HG03442 (cell line): ENCODE results near the gene CLASP2.

Source experiments
- ATAC-seq: cut with Tn5 transposase; IDR thresholded peaks from one replicate; pipeline ENCODE4 v1.9.1; 2021; ENCODE audit warnings: mild to moderate bottlenecking, moderate library complexity; ENCODE audit not compliant: unreplicated experiment

Gene CLASP2

GRCh38 chr3:33639889-33640288, 78.2 kb downstream of the CLASP2 start:
- no peak for ATAC-seq

DNA sequence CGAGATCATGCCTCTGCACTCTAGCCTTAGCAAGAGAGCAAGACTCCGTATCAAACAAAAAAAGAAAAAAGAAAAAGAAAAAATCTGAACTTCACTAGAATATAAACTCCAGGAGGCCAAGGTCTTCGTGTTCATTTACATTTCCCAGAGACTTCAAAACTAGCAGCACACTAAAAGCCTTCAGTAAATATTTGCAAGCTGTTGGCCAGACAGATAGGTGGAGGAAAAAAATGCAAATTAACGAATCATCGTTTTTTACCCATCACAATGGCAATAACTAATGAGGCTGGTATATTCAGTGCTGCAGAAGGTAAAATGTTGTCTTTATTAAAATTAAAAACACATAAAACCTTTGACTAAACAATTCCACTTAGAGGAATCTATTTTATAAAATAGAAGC, 80.6 kb downstream of the CLASP2 start:
- ATAC-seq: no peak

GRCh38 chr3:33636125-33636850, 81.8 kb downstream of the CLASP2 start:
- no peak for ATAC-seq

GRCh38 chr3:33634262-33634661, 83.8 kb downstream of the CLASP2 start:
- no peak for ATAC-seq

DNA sequence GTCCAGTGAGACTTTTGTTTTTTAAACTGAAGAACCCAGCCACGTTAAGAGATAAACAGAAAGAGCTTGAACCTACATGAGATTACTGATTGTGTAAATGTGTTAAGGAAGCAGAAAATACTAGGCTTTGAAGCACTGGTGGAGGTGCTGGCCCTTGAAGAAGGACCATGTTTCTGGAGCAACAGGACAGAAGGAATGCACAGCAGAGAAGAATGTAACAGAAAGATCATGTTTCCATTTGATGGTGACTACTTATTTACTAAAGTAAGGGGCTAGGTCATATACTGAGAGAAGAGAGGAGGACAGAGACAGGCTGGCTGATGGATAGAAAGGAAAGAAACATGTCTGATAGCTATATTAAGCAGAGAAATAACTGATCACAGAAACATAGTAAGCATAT, 88.8 kb downstream of the CLASP2 start:
- ATAC-seq: no peak

DNA sequence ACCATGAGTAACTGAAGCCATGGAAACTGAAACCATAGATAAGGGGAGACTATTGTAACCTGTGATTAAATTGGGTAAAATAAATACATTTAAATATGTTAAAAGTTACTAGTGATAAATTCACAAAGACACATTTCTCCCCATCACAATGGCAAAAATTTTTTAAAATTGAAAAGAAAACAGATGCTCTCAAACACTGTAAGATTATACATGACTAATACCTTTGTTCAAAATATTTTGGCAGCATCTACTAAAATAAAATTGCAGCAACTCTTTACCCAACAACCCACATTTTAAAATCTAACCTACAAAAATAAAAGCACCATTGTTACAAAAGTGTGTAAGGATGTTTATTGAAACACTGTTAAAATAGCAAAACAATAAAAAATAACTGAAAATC, 93.3 kb downstream of the CLASP2 start:
- no peak for ATAC-seq

- ATAC-seq: no peak
Measured at GRCh38 chr3:33613041-33613440, 105.0 kb downstream of the CLASP2 start.

- ATAC-seq: no peak
Measured at GRCh38 chr3:33612607-33613006, 105.4 kb downstream of the CLASP2 start.

DNA sequence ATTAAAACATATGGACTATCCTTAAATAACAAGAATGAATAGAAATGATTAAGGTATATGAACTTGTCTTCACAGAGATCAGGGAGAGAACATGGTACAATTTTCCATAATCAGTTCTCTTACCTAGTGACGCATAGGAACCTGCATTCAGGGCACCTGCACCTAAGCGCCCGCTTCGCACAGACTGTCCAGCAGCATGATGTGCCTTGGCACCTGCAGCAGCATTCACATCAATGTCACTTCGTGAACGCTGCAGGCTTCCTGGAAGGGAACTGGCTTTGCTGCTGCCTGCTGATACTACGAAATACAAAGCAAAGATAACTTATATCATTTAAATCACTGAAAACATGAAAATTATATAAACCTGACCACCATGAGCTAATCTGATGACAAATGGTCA, 115.2 kb downstream of the CLASP2 start:
- no peak for ATAC-seq

GRCh38 chr3:33597257-33597689, 120.8 kb downstream of the CLASP2 start:
- no peak for ATAC-seq

GRCh38 chr3:33592999-33593398, 125.1 kb downstream of the CLASP2 start:
- no peak for ATAC-seq

GRCh38 chr3:33590541-33590940, 127.5 kb downstream of the CLASP2 start:
- no peak for ATAC-seq

DNA sequence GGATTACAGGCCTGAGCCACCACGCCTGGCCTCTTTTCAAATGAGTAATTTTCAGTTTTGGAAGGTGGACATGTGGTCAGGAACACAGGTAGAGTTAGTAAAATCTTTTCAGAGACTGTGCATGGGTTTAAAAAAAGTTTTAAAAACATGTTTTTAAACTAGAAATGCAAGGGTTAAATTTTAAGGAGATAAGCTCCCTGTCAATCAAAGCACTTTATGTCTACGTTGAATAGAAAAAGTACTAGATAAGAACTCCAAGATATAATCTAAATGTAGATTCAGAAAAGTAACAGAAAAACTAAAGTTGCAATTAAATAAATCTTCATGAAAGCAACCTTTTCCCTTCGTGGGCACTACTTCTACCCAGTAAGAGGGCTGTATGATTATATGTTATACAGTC, 131.7 kb downstream of the CLASP2 start:
- no peak for ATAC-seq

GRCh38 chr3:33582234-33582633, 135.8 kb downstream of the CLASP2 start:
- ATAC-seq: no peak

DNA sequence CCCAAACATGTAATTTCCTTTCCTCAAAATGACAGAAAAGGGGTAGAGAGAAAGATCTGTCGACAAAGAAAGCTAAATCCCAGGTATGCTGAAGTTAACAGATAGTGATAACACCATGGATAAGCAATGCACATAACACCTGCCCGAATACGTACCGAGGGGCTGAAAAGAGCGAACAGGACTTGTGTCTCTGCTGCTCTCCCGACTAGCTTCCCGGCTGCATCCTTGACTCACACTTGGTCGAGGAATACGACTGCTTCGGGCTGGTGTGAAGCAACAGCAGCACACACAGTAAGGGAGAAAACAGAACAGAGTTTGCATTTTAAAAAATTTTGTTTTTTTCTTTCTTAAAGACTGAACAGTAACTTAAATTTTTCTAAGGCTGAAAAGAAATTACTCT, 136.4 kb downstream of the CLASP2 start:
- ATAC-seq: no peak

DNA sequence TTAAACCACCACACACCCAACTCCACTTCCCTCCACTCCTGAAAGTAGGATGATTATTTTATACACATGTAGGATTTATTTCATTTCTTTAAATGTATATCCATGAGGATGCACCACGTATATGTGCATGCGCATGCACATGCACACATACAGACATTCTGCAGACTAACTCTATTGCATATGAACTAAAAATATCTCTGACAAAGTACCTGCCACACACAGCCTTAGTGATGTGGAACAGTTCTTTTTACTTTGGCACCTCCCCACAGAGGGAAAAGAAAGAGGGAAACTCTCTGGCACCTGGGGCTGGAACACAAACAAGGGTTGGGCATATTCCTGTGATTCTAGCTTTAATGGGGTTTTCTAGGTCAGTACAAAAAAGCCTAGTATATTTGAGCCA, 138.2 kb downstream of the CLASP2 start:
- ATAC-seq: no peak

DNA sequence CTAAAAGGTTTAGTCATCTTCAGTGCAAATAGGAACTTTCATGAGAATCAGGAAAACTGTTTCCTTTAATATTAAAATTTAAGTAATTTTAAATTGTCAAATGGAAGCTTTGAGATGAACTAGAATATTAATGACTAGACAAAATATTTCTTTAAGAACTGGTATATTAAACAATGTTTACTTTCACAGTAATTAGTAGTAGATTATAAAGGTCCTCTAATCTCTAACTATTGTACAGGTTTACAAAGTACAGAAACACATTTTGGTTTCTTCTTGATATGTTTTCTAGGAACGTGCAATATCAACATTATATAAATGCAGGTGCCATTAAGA, 138.9 kb downstream of the CLASP2 start:
- no peak for ATAC-seq

- no peak for ATAC-seq
Measured at GRCh38 chr3:33578325-33579177, 139.5 kb downstream of the CLASP2 start.

DNA sequence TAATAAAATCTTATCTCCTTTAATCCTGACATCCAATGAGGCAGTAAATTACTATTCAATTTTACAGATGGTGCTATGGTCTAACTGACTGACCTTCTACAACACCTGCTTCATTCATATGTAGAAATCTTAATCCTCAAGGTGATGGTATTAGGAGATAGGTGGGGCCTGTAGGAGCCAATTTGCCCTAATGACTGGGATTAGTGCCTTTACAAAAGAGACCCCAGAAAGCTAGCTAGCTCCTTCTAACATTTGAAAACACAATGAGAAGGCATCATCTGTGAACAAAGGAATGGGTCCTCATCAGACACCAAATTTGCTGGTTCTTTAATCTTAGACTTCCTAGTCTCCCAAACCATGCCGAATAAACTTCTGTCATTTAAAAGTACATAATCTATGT, 140.5 kb downstream of the CLASP2 start:
- ATAC-seq: no peak

DNA sequence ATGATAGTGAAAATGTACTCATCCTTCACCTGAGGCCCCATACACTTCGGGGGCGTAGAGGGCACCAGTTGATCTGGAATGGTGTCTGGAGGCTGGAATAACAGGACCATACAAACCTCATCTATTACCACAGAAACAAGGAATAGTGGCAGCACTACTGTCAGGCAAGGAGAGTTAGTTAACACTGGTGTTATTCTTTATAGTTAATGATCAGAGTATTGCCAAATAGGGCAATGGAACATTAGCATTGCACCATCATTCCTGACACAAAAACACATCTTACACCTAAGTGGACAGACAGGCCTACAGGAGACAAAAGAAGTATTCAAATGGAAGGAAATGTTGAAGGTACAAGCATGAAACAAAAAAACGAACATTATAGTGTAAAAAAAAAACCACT, 140.9 kb downstream of the CLASP2 start:
- no peak for ATAC-seq

DNA sequence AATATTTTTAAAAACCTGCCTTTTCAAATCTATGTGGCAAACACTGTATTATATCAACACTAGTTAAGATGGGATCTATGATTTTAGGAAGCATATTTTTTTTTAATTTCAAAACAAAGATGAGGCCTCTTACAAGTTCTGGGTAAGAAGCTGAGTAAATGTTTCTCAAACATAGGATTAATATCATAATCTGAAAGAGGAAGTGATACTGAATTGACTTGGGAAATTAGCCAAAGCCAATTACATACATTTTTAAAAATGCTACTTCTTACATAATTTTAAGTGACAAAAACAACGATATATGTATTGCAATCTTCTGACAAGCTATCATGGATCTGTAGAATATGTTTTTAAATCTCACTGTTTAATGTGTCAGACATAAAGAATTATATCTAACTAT, 142.7 kb downstream of the CLASP2 start:
- ATAC-seq: no peak

- no peak for ATAC-seq
Measured at GRCh38 chr3:33557829-33558228, 160.2 kb downstream of the CLASP2 start.
